Neural progenitor cell (in vitro differentiated cells): ENCODE results near the gene CLIC4. TPM values are rescaled to one million over a fixed set of nuclear protein-coding genes. Genes with fewer than 3 reads are reported as not detected.

Source experiments
- DNase-seq: peaks from one replicate; pipeline ENCODE4 v3.0.0-alpha.2; 2016; ENCODE audit warnings: low spot score
- H2AFZ ChIP-seq: fragments of 200-600 bp; sonication (generic); replicated peaks from 2 replicates; pipeline ENCODE4 v1.6.1; 2016; ENCODE audit warnings: antibody characterized with exemption
- H3F3A ChIP-seq: fragments of 200-600 bp; sonication (generic); 2 replicates; pipeline ENCODE4 v1.6.1; 2016; ENCODE audit warnings: antibody characterized with exemption, low read depth
- H3K27ac ChIP-seq: fragments of 200-600 bp; sonication (generic); 2 replicates; pipeline ENCODE4 v1.5.1; 2016; ENCODE audit warnings: mild to moderate bottlenecking
- H3K27me3 ChIP-seq: fragments of 200-600 bp; sonication (generic); 2 replicates; pipeline ENCODE4 v1.6.1; 2016; ENCODE audit warnings: mild to moderate bottlenecking, moderate library complexity
- H3K36me3 ChIP-seq: fragments of 200-600 bp; sonication (generic); 2 replicates; pipeline ENCODE4 v1.5.1; 2016
- H3K4me1 ChIP-seq: fragments of 200-600 bp; sonication (generic); 2 replicates; pipeline ENCODE4 v1.6.1; 2016; ENCODE audit warnings: mixed run types
- H3K4me2 ChIP-seq: fragments of 200-600 bp; sonication (generic); 2 replicates; pipeline ENCODE4 v1.6.1; 2016
- H3K4me3 ChIP-seq: fragments of 200-600 bp; sonication (generic); 2 replicates; pipeline ENCODE4 v1.5.1; 2016
- H3K79me2 ChIP-seq: fragments of 200-600 bp; sonication (generic); 2 replicates; pipeline ENCODE4 v1.6.1; 2016; ENCODE audit warnings: low read depth
- H3K9ac ChIP-seq: fragments of 200-600 bp; sonication (generic); 2 replicates; pipeline ENCODE4 v1.6.1; 2016
- H3K9me3 ChIP-seq: fragments of 200-600 bp; sonication (generic); 2 replicates; pipeline ENCODE4 v1.5.1; 2016; ENCODE audit warnings: low read depth
- H4K20me1 ChIP-seq: fragments of 200-600 bp; sonication (generic); 2 replicates; pipeline ENCODE4 v1.6.1; 2016; ENCODE audit warnings: low read depth
- H3K27ac Mint-ChIP-seq: 3 replicates; pipeline ENCODE4 v1.8.0; 2021; ENCODE audit warnings: mixed read lengths
- H3K27me3 Mint-ChIP-seq: 2 replicates; pipeline ENCODE4 v1.8.0; 2022; ENCODE audit warnings: low read depth, mild to moderate bottlenecking, inconsistent platforms, moderate library complexity, mixed read lengths; ENCODE audit not compliant: insufficient read depth
- H3K36me3 Mint-ChIP-seq: 3 replicates; pipeline ENCODE4 v1.8.0; 2021; ENCODE audit warnings: mixed read lengths
- H3K4me1 Mint-ChIP-seq: 3 replicates; pipeline ENCODE4 v1.8.0; 2021; ENCODE audit warnings: mixed read lengths
- H3K4me3 Mint-ChIP-seq: 3 replicates; pipeline ENCODE4 v1.8.0; 2021; ENCODE audit warnings: mild to moderate bottlenecking, moderate library complexity, mixed read lengths
- H3K9me3 Mint-ChIP-seq: 3 replicates; pipeline ENCODE4 v1.8.0; 2020; ENCODE audit warnings: mixed read lengths
- CTCF ChIP-seq: fragments of 200-600 bp; sonication (generic); IDR thresholded peaks from 2 replicates; pipeline ENCODE4 v1.5.1; 2017; ENCODE audit warnings: antibody characterized with exemption, mild to moderate bottlenecking
- EZH2 ChIP-seq: fragments of 200-600 bp; sonication (generic); IDR thresholded peaks from 2 replicates; pipeline ENCODE4 v1.6.1; 2017; ENCODE audit warnings: antibody characterized with exemption, mild to moderate bottlenecking, moderate library complexity
- EZH2phosphoT487 ChIP-seq: fragments of 200-600 bp; sonication (generic); IDR thresholded peaks from 2 replicates; pipeline ENCODE4 v1.6.1; 2017; ENCODE audit warnings: antibody characterized with exemption
- total RNA-seq: library from RNA; depleted of rRNA; stranded (reverse); fragments of >200 nt; gene quantifications from 2 replicates; pipeline ENCODE4 v1.2.3, GENCODE V29; 2015; ENCODE audit warnings: low replicate concordance

Gene CLIC4
- total RNA-seq, 1 donor from 2014 or later, result 263 TPM

GRCh38 chr1:24866211-24867083, 121.2 kb downstream of the CLIC4 start:
- Histone ChIP-seq H3K9me3 (no peaks in the 10 kb centered on the region), H3F3A (peaks cover 5% of the 10 kb centered on the region), H4K20me1 (no peaks in the 10 kb centered on the region), H3K36me3 (no peaks in the 10 kb centered on the region), H3K9ac (no peak overlapping the region), H3K4me2 (no peak overlapping the region), H3K4me1 (peaks cover 19% of the 10 kb centered on the region), H3K27me3 (no peaks in the 10 kb centered on the region), H3K4me3 (no peak overlapping the region), H3K79me2 (no peaks in the 10 kb centered on the region), H3K27ac (no peak overlapping the region), H2AFZ (no peak overlapping the region)
- no peak overlapping the region for H3K27ac Mint-ChIP-seq
- H3K9me3 Mint-ChIP-seq, result no peaks in the 10 kb centered on the region
- no peak for DNase-seq
- TF ChIP-seq EZH2phosphoT487 (no peak), EZH2 (no peak), CTCF (no peak)
- H3K36me3 Mint-ChIP-seq, result no peaks in the 10 kb centered on the region
- H3K27me3 Mint-ChIP-seq, result peaks cover 15% of the 10 kb centered on the region
- no peak overlapping the region for H3K4me3 Mint-ChIP-seq
- H3K4me1 Mint-ChIP-seq, result peaks cover 12% of the 10 kb centered on the region

- H3K36me3 Mint-ChIP-seq, result no peaks in the 10 kb centered on the region
- no peak overlapping the region for H3K4me3 ChIP-seq
- no peaks in the 10 kb centered on the region for H3K9me3 Mint-ChIP-seq
- no peak for DNase-seq
- no peak overlapping the region for H3K4me2 ChIP-seq
- no peaks in the 10 kb centered on the region for H4K20me1 ChIP-seq
- H3K27ac ChIP-seq, result no peak overlapping the region
- H3K27me3 Mint-ChIP-seq, result peaks cover 15% of the 10 kb centered on the region
- peak overlapping the region; percentile 66 for H3K27ac Mint-ChIP-seq
- no peak overlapping the region for H3K9ac ChIP-seq
- H3K4me1 Mint-ChIP-seq, result peaks cover 12% of the 10 kb centered on the region
- H3K4me1 ChIP-seq, result peaks cover 16% of the 10 kb centered on the region
- H2AFZ ChIP-seq, result no peak overlapping the region
- H3K27me3 ChIP-seq, result no peaks in the 10 kb centered on the region
- no peaks in the 10 kb centered on the region for H3K9me3 ChIP-seq
- no peak overlapping the region for H3K4me3 Mint-ChIP-seq
- no peaks in the 10 kb centered on the region for H3K36me3 ChIP-seq
- H3K79me2 ChIP-seq, result no peaks in the 10 kb centered on the region
- TF ChIP-seq EZH2phosphoT487, result no peak
- TF ChIP-seq EZH2, result no peak
- no peak for TF ChIP-seq CTCF
- peaks cover 5% of the 10 kb centered on the region for H3F3A ChIP-seq
Observed at GRCh38 chr1:24867084-24867870, 122.0 kb downstream of the CLIC4 start.

GRCh38 chr1:24868016-24868875, 123.0 kb downstream of the CLIC4 start:
- Histone ChIP-seq H3K4me1 (peaks cover 12% of the 10 kb centered on the region), H3K4me2 (no peak overlapping the region), H4K20me1 (no peaks in the 10 kb centered on the region), H3K27me3 (no peaks in the 10 kb centered on the region), H3K4me3 (no peak overlapping the region), H3F3A (peaks cover 5% of the 10 kb centered on the region), H3K36me3 (no peaks in the 10 kb centered on the region), H3K79me2 (no peaks in the 10 kb centered on the region), H3K9me3 (no peaks in the 10 kb centered on the region), H2AFZ (no peak overlapping the region), H3K27ac (no peak overlapping the region), H3K9ac (no peak overlapping the region)
- Mint-ChIP-seq H3K4me1 (peaks cover 9% of the 10 kb centered on the region), H3K4me3 (no peak overlapping the region), H3K27me3 (peaks cover 15% of the 10 kb centered on the region), H3K9me3 (no peaks in the 10 kb centered on the region), H3K36me3 (no peaks in the 10 kb centered on the region), H3K27ac (no peak overlapping the region)
- no peak for TF ChIP-seq EZH2phosphoT487
- DNase-seq, result no peak
